Measurements from ENCODE around the gene RACK1. TPM values are rescaled to one million over a fixed set of nuclear protein-coding genes. Genes with fewer than 3 reads are reported as not detected.
A peak's percentile ranks its signal among the peaks of the same experiment; 100 is the strongest.

Gene RACK1
- total RNA-seq, 4 donors from 2014 or later: 1,656 to 5,035 (median 2,557) TPM

DNA sequence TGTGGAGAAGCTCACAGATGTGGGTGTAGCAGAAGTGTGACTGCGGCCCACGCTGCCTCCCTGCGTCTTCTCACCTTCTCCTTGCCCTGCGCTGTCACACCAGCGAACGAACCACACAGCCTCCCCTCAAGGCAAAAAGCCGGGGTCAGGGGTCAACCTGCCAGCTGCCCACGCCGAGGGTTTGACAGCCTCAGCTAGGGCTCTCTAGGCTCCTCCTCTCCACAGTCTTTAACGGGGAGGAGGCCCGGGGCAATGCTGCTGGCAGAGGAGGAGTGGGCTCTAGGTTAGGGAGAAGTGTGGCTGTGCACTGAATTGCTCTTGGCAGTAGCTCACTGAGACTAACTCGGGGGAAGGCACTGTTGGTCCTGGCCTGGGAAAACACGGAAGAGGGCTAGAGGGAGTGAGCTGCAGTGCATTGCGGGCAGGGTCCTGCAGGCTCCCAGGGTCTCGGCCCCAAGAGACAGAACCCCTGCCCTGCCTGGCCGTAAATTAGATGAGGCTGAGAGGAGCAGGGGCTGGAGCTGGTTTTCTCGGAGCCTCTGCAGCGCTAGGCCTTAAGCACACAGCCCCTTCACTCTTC lies 21.5 kb upstream of the RACK1 start:
- peaks cover under 1 to 4% of the 10 kb centered on the region in 2 donors for H3K4me1 ChIP-seq
- H3K27ac ChIP-seq: no peak overlapping the region
- no peak for DNase-seq
- intact Hi-C loops (cut with DNase I; ENCODE audit: low total_unique reads): no loop called here
- TF ChIP-seq, protein P1, sequence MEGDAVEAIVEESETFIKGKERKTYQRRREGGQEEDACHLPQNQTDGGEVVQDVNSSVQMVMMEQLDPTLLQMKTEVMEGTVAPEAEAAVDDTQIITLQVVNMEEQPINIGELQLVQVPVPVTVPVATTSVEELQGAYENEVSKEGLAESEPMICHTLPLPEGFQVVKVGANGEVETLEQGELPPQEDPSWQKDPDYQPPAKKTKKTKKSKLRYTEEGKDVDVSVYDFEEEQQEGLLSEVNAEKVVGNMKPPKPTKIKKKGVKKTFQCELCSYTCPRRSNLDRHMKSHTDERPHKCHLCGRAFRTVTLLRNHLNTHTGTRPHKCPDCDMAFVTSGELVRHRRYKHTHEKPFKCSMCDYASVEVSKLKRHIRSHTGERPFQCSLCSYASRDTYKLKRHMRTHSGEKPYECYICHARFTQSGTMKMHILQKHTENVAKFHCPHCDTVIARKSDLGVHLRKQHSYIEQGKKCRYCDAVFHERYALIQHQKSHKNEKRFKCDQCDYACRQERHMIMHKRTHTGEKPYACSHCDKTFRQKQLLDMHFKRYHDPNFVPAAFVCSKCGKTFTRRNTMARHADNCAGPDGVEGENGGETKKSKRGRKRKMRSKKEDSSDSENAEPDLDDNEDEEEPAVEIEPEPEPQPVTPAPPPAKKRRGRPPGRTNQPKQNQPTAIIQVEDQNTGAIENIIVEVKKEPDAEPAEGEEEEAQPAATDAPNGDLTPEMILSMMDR (IDR thresholded peaks at IDR 0.05): no peak
- TF ChIP-seq POLR2A (IDR thresholded peaks at IDR 0.05): no peak
- no peak overlapping the region for H3K4me3 ChIP-seq
- no peaks in the 10 kb centered on the region for H3K36me3 ChIP-seq
- H3K27me3 ChIP-seq: no peaks in the 10 kb centered on the region
- no peaks in the 10 kb centered on the region for H3K9me3 ChIP-seq

DNA sequence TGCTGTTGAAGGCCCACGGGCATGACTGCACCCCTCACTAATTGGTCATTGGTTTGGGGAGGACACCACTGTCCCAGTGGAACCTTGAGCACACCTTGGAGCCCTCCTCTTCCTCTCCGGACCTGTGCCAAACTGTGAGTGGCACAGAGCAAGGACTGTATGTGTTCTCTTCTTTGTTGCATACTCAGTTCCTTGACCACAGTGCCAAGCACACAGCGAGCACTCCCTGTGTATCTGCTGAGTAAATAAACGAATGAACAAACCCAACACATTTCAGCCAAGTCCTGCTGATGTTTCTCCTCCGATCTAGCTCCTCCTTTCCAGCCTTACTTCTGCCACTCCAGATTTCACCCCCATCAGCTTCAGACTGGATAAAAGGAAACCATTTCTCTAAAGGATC lies 19.9 kb upstream of the RACK1 start:
- H3K4me1 ChIP-seq: peaks cover 11% of the 10 kb centered on the region in 2 donors
- intact Hi-C loops (cut with DNase I; ENCODE audit: low total_unique reads): no loop called here
- no peak for TF ChIP-seq POLR2A (IDR thresholded peaks at IDR 0.05)
- TF ChIP-seq, protein P1 (IDR thresholded peaks at IDR 0.05): no peak
- H3K27me3 ChIP-seq: no peaks in the 10 kb centered on the region
- no peak overlapping the region for H3K27ac ChIP-seq
- H3K4me3 ChIP-seq: no peak overlapping the region
- H3K9me3 ChIP-seq: no peaks in the 10 kb centered on the region
- H3K36me3 ChIP-seq: no peaks in the 10 kb centered on the region
- no peak for DNase-seq

DNA sequence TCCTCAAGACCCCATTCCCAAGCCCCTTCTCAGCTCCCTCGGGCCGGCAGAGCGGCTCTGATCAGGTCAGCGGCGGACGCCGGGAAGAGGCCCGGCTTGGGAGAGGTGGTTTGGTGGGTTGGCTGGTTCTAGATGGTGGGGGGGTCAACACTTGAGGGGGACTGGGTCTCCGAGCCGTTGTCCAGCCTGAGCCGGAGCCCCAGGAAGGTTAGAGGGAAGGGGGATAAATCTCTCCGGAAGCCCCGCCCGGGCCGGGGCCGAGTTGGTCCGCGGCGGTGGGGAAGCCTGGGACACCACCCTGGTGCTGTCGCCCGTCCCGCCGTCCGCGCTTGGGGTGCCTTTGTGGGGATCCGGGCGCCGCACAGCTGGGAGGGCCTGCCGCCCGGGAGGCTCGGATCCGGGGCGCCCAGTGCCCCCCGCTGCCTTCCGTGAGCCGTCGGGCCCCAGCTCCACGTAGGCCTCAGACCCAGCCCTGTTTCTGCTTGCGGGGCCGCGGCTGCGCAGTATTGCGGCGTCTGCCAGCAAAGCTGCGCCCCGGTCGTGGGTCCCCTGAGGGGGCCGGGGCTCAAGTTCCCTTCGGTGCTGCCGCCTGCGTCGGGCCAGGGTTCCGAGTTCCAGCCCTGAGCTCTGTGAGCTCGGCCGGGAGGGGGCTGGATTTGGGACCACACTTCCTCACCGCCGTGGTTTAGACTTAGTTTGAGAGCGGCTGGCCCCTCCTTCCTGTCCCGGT lies 17.8 kb upstream of the RACK1 start:
- Histone ChIP-seq H3K4me1 (peaks cover 11% of the 10 kb centered on the region in 2 donors), H3K9me3 (no peaks in the 10 kb centered on the region)
- intact Hi-C loops (cut with DNase I; ENCODE audit: low total_unique reads): no loop called here

DNA sequence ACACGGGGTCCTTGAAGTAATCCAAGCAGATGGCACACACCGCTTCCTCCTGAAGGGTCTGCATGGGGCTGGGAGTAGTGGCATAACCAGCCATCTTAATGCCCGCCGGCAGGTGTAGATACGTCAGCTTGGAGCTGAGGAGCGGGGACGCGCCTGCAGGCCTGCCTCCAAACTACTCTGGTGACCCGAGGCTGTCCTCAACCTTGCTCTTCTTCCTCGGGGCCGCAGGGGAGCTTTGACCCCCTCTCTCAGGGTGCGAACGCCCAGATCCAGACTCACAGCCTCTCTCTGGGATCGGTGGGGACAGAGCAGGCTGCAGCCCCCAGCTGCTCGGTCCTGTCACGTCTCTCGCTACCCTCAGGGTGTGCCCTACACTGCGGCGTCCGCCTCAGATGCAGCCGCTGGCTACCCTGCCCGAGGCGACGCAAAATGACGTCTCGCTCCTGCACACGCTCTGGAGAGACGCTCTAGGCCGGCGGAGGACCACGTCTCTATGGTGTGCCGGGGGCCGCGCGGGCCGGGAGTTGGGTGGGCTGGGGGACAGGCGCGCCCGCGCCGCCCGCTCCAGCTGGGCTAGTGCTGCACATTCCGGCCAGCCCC lies 17.1 kb upstream of the RACK1 start, which contains the start of gene TRIM52:
TRIM52 (minus strand) TSS at position 424 of the 600 bp plus-strand sequence; CDS start at position 94, 330 bp downstream.
- Histone ChIP-seq H3K4me3 (peak within 1 kb of the TSS; percentile 60 to 80), H3K9me3 (no peaks in the 10 kb centered on the region), H3K27me3 (no peaks in the 10 kb centered on the region), H3K36me3 (no peaks in the 10 kb centered on the region), H3K27ac (peak within 1 kb of the TSS; percentile 86 to 95), H3K4me1 (peaks cover 11% of the 10 kb centered on the region in 2 donors)
- TF ChIP-seq, protein P1 (IDR thresholded peaks at IDR 0.05): peak in 1 of 4 experiments; percentile 25
- TF ChIP-seq POLR2A (IDR thresholded peaks at IDR 0.05): peak; percentile 49 to 85
- peak; percentile 83 to 87 for DNase-seq
- intact Hi-C loops (cut with DNase I; ENCODE audit: low total_unique reads): no loop called here

More for the DNA sequence above, 17.8 kb upstream of the RACK1 start:
- Histone ChIP-seq H3K4me3 (peak overlapping the region; percentile 60 to 80), H3K27me3 (no peaks in the 10 kb centered on the region), H3K36me3 (no peaks in the 10 kb centered on the region), H3K27ac (peak overlapping the region; percentile 86 to 95)
- peak; percentile 62 to 63 for DNase-seq
- TF ChIP-seq POLR2A (IDR thresholded peaks at IDR 0.05): peak in 1 of 2 donors; percentile 38
- TF ChIP-seq, protein P1 (IDR thresholded peaks at IDR 0.05): no peak

All from uterus (tissue), 4 donors.